ENCODE data around the gene PRR15L.

DNA sequence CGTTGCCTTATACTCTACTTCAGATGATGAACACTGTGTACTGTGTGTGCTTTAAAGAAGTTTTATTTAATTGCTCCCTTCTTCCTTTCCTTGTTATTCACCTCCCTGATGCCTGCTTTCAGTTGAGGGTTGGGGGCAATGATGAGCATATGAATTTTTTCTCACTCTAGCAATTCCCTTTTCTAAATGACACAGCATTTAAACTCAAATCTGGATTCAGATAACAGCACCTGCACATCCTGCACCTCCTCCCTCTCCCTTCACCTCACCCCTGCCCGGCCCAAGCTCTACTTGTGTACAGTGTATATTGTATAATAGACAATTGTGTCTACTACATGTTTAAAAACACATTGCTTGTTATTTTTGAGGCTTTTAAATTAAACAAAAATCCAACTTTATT is 29.3 kb downstream of the PRR15L start:
- TF ChIP-seq, protein P1, sequence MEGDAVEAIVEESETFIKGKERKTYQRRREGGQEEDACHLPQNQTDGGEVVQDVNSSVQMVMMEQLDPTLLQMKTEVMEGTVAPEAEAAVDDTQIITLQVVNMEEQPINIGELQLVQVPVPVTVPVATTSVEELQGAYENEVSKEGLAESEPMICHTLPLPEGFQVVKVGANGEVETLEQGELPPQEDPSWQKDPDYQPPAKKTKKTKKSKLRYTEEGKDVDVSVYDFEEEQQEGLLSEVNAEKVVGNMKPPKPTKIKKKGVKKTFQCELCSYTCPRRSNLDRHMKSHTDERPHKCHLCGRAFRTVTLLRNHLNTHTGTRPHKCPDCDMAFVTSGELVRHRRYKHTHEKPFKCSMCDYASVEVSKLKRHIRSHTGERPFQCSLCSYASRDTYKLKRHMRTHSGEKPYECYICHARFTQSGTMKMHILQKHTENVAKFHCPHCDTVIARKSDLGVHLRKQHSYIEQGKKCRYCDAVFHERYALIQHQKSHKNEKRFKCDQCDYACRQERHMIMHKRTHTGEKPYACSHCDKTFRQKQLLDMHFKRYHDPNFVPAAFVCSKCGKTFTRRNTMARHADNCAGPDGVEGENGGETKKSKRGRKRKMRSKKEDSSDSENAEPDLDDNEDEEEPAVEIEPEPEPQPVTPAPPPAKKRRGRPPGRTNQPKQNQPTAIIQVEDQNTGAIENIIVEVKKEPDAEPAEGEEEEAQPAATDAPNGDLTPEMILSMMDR (IDR thresholded peaks at IDR 0.05; ENCODE audit: low read depth, low read length) = no peak
- TF ChIP-seq EZH2phosphoT487 (IDR thresholded peaks at IDR 0.05; ENCODE audit: low read depth) = no peak
